Measurements from ENCODE around the gene USP33.

The USP33 gene

GRCh38 chr1:77673716-77674355 is 85.8 kb downstream of the USP33 start:
- Histone ChIP-seq H3K27ac (ENCODE audit: low read depth in 2 of 2, low read length in 2 of 2) (no peak overlapping the region), H3K4me3 (ENCODE audit: low read length in 2 of 2) (no peak overlapping the region), H3K36me3 (ENCODE audit: control insufficient read depth in 2 of 2, insufficient read depth in 2 of 2, low read length in 2 of 2) (no peaks in the 10 kb centered on the region), H3K9me3 (ENCODE audit: control insufficient read depth in 2 of 2, low read length in 2 of 2) (no peaks in the 10 kb centered on the region), H3K9ac (ENCODE audit: low read depth in 1 of 2, low read length in 2 of 2) (no peak overlapping the region), H3K27me3 (ENCODE audit: control insufficient read depth in 2 of 2, insufficient read depth in 2 of 2, low read length in 2 of 2) (no peaks in the 10 kb centered on the region), H3K4me1 (ENCODE audit: control insufficient read depth in 2 of 2, insufficient read depth in 2 of 2, low read length in 2 of 2) (peaks cover 0 to 2% of the 10 kb centered on the region in 2 donors)

- Histone ChIP-seq H3K4me1 (ENCODE audit: control insufficient read depth in 2 of 2, insufficient read depth in 2 of 2, low read length in 2 of 2) (no peaks in the 10 kb centered on the region), H3K4me3 (ENCODE audit: low read length in 2 of 2) (no peak overlapping the region), H3K27me3 (ENCODE audit: control insufficient read depth in 2 of 2, insufficient read depth in 2 of 2, low read length in 2 of 2) (no peaks in the 10 kb centered on the region), H3K27ac (ENCODE audit: low read depth in 2 of 2, low read length in 2 of 2) (no peak overlapping the region), H3K9me3 (ENCODE audit: control insufficient read depth in 2 of 2, low read length in 2 of 2) (no peaks in the 10 kb centered on the region), H3K9ac (ENCODE audit: low read depth in 1 of 2, low read length in 2 of 2) (no peak overlapping the region), H3K36me3 (ENCODE audit: control insufficient read depth in 2 of 2, insufficient read depth in 2 of 2, low read length in 2 of 2) (no peaks in the 10 kb centered on the region)
Measured at GRCh38 chr1:77673030-77673429, 86.6 kb downstream of the USP33 start.

GRCh38 chr1:77672374-77672773 is 87.3 kb downstream of the USP33 start:
- Histone ChIP-seq H3K4me1 (ENCODE audit: control insufficient read depth in 2 of 2, insufficient read depth in 2 of 2, low read length in 2 of 2) (no peaks in the 10 kb centered on the region), H3K27ac (ENCODE audit: low read depth in 2 of 2, low read length in 2 of 2) (no peak overlapping the region), H3K27me3 (ENCODE audit: control insufficient read depth in 2 of 2, insufficient read depth in 2 of 2, low read length in 2 of 2) (no peaks in the 10 kb centered on the region), H3K9me3 (ENCODE audit: control insufficient read depth in 2 of 2, low read length in 2 of 2) (no peaks in the 10 kb centered on the region), H3K9ac (ENCODE audit: low read depth in 1 of 2, low read length in 2 of 2) (no peak overlapping the region), H3K4me3 (ENCODE audit: low read length in 2 of 2) (no peak overlapping the region), H3K36me3 (ENCODE audit: control insufficient read depth in 2 of 2, insufficient read depth in 2 of 2, low read length in 2 of 2) (no peaks in the 10 kb centered on the region)

- Histone ChIP-seq H3K4me1 (ENCODE audit: control insufficient read depth in 2 of 2, insufficient read depth in 2 of 2, low read length in 2 of 2) (no peaks in the 10 kb centered on the region), H3K9ac (ENCODE audit: low read depth in 1 of 2, low read length in 2 of 2) (no peak overlapping the region), H3K36me3 (ENCODE audit: control insufficient read depth in 2 of 2, insufficient read depth in 2 of 2, low read length in 2 of 2) (no peaks in the 10 kb centered on the region), H3K27me3 (ENCODE audit: control insufficient read depth in 2 of 2, insufficient read depth in 2 of 2, low read length in 2 of 2) (no peaks in the 10 kb centered on the region), H3K4me3 (ENCODE audit: low read length in 2 of 2) (no peak overlapping the region), H3K27ac (ENCODE audit: low read depth in 2 of 2, low read length in 2 of 2) (no peak overlapping the region), H3K9me3 (ENCODE audit: control insufficient read depth in 2 of 2, low read length in 2 of 2) (no peaks in the 10 kb centered on the region)
Measured at GRCh38 chr1:77671836-77672235, 87.8 kb downstream of the USP33 start.

GRCh38 chr1:77670330-77670729 is 89.3 kb downstream of the USP33 start:
- Histone ChIP-seq H3K27ac (ENCODE audit: low read depth in 2 of 2, low read length in 2 of 2) (no peak overlapping the region), H3K36me3 (ENCODE audit: control insufficient read depth in 2 of 2, insufficient read depth in 2 of 2, low read length in 2 of 2) (no peaks in the 10 kb centered on the region), H3K9ac (ENCODE audit: low read depth in 1 of 2, low read length in 2 of 2) (no peak overlapping the region), H3K4me3 (ENCODE audit: low read length in 2 of 2) (no peak overlapping the region), H3K9me3 (ENCODE audit: control insufficient read depth in 2 of 2, low read length in 2 of 2) (no peaks in the 10 kb centered on the region), H3K4me1 (ENCODE audit: control insufficient read depth in 2 of 2, insufficient read depth in 2 of 2, low read length in 2 of 2) (no peaks in the 10 kb centered on the region), H3K27me3 (ENCODE audit: control insufficient read depth in 2 of 2, insufficient read depth in 2 of 2, low read length in 2 of 2) (no peaks in the 10 kb centered on the region)

GRCh38 chr1:77668924-77669449 is 90.7 kb downstream of the USP33 start:
- no peaks in the 10 kb centered on the region for H3K36me3 ChIP-seq (ENCODE audit: control insufficient read depth in 2 of 2, insufficient read depth in 2 of 2, low read length in 2 of 2)
- no peak overlapping the region for H3K9ac ChIP-seq (ENCODE audit: low read depth in 1 of 2, low read length in 2 of 2)
- no peaks in the 10 kb centered on the region for H3K9me3 ChIP-seq (ENCODE audit: control insufficient read depth in 2 of 2, low read length in 2 of 2)
- H3K4me1 ChIP-seq (ENCODE audit: control insufficient read depth in 2 of 2, insufficient read depth in 2 of 2, low read length in 2 of 2), result no peaks in the 10 kb centered on the region
- no peaks in the 10 kb centered on the region for H3K27me3 ChIP-seq (ENCODE audit: control insufficient read depth in 2 of 2, insufficient read depth in 2 of 2, low read length in 2 of 2)
- H3K27ac ChIP-seq (ENCODE audit: low read depth in 2 of 2, low read length in 2 of 2), result no peak overlapping the region
- H3K4me3 ChIP-seq (ENCODE audit: low read length in 2 of 2), result no peak overlapping the region

- Histone ChIP-seq H3K4me1 (ENCODE audit: control insufficient read depth in 2 of 2, insufficient read depth in 2 of 2, low read length in 2 of 2) (no peaks in the 10 kb centered on the region), H3K4me3 (ENCODE audit: low read length in 2 of 2) (no peak overlapping the region), H3K36me3 (ENCODE audit: control insufficient read depth in 2 of 2, insufficient read depth in 2 of 2, low read length in 2 of 2) (no peaks in the 10 kb centered on the region), H3K27ac (ENCODE audit: low read depth in 2 of 2, low read length in 2 of 2) (no peak overlapping the region), H3K9me3 (ENCODE audit: control insufficient read depth in 2 of 2, low read length in 2 of 2) (no peaks in the 10 kb centered on the region), H3K27me3 (ENCODE audit: control insufficient read depth in 2 of 2, insufficient read depth in 2 of 2, low read length in 2 of 2) (no peaks in the 10 kb centered on the region), H3K9ac (ENCODE audit: low read depth in 1 of 2, low read length in 2 of 2) (no peak overlapping the region)
Measured at GRCh38 chr1:77664939-77665516, 94.6 kb downstream of the USP33 start.

GRCh38 chr1:77661696-77662095 is 98.0 kb downstream of the USP33 start:
- Histone ChIP-seq H3K4me3 (ENCODE audit: low read length in 2 of 2) (no peak overlapping the region), H3K27me3 (ENCODE audit: control insufficient read depth in 2 of 2, insufficient read depth in 2 of 2, low read length in 2 of 2) (no peaks in the 10 kb centered on the region), H3K9me3 (ENCODE audit: control insufficient read depth in 2 of 2, low read length in 2 of 2) (no peaks in the 10 kb centered on the region), H3K36me3 (ENCODE audit: control insufficient read depth in 2 of 2, insufficient read depth in 2 of 2, low read length in 2 of 2) (no peaks in the 10 kb centered on the region), H3K27ac (ENCODE audit: low read depth in 2 of 2, low read length in 2 of 2) (no peak overlapping the region), H3K9ac (ENCODE audit: low read depth in 1 of 2, low read length in 2 of 2) (no peak overlapping the region), H3K4me1 (ENCODE audit: control insufficient read depth in 2 of 2, insufficient read depth in 2 of 2, low read length in 2 of 2) (no peaks in the 10 kb centered on the region)

GRCh38 chr1:77659879-77660593 is 99.6 kb downstream of the USP33 start:
- H3K27ac ChIP-seq (ENCODE audit: low read depth in 2 of 2, low read length in 2 of 2), result no peak overlapping the region
- H3K27me3 ChIP-seq (ENCODE audit: control insufficient read depth in 2 of 2, insufficient read depth in 2 of 2, low read length in 2 of 2), result no peaks in the 10 kb centered on the region
- no peaks in the 10 kb centered on the region for H3K9me3 ChIP-seq (ENCODE audit: control insufficient read depth in 2 of 2, low read length in 2 of 2)
- H3K4me1 ChIP-seq (ENCODE audit: control insufficient read depth in 2 of 2, insufficient read depth in 2 of 2, low read length in 2 of 2), result no peaks in the 10 kb centered on the region
- H3K36me3 ChIP-seq (ENCODE audit: control insufficient read depth in 2 of 2, insufficient read depth in 2 of 2, low read length in 2 of 2), result no peaks in the 10 kb centered on the region
- no peak overlapping the region for H3K4me3 ChIP-seq (ENCODE audit: low read length in 2 of 2)
- no peak overlapping the region for H3K9ac ChIP-seq (ENCODE audit: low read depth in 1 of 2, low read length in 2 of 2)

- Histone ChIP-seq H3K27ac (ENCODE audit: low read depth in 2 of 2, low read length in 2 of 2) (no peak overlapping the region), H3K4me3 (ENCODE audit: low read length in 2 of 2) (no peak overlapping the region), H3K9me3 (ENCODE audit: control insufficient read depth in 2 of 2, low read length in 2 of 2) (no peaks in the 10 kb centered on the region), H3K9ac (ENCODE audit: low read depth in 1 of 2, low read length in 2 of 2) (no peak overlapping the region), H3K4me1 (ENCODE audit: control insufficient read depth in 2 of 2, insufficient read depth in 2 of 2, low read length in 2 of 2) (no peaks in the 10 kb centered on the region), H3K27me3 (ENCODE audit: control insufficient read depth in 2 of 2, insufficient read depth in 2 of 2, low read length in 2 of 2) (no peaks in the 10 kb centered on the region), H3K36me3 (ENCODE audit: control insufficient read depth in 2 of 2, insufficient read depth in 2 of 2, low read length in 2 of 2) (no peaks in the 10 kb centered on the region)
Measured at GRCh38 chr1:77658271-77658670, 101.4 kb downstream of the USP33 start.
